Bone marrow (tissue), 2 donors: ENCODE results near the gene HMBS.
"Not testable (repeated sequence)": the region's sequence is repeated elsewhere in the genome, so short reads cannot be mapped to it uniquely, and the experiment has no call there.

Experiments
- DNase-seq, 2 donors: peaks; one replicate each; lab custom pipeline; 2025; lab: John Stamatoyannopoulos, UW

The HMBS gene

GRCh38 chr11:119100994-119101758 is 16.5 kb downstream of the HMBS start:
- DNase-seq, result no peak

DNA sequence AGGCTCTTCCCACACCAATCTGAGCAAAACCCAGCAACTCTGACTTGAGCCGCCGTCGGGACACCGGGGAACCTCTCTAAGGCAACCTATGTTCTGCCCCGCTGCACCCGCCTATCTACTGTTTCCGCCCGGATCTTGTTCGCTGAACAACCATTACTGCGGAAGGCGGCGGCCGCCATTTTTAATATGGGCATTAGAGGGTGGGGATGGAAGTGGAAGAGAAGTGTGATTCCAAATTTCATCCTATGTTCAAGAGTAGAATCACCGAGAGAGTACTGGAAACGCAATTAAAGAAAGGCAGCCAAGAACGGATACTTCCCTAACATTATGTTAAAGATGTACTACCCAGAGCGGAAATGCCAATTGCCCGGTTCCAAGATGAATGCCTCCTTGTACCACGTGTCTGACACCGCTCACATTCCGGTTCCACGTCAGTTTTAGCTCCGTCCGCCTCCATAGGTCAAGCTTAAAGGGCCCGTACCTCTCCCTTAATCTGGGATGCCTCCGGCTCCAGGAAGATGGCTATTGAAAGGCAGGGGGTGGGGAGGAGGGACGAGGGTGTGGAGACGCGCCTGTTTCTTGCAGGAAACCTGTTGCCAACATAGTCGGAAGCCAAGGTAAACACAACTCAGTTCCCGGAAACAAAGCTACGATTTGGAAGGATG is 17.2 kb downstream of the HMBS start, which contains the start of gene DPAGT1:
Gene DPAGT1 (minus strand): TSS at position 95 of the 665 bp plus-strand sequence. CDS start 198 bp downstream, outside the sequence.
- DNase-seq, result peak; percentile 63 to 96

DNA sequence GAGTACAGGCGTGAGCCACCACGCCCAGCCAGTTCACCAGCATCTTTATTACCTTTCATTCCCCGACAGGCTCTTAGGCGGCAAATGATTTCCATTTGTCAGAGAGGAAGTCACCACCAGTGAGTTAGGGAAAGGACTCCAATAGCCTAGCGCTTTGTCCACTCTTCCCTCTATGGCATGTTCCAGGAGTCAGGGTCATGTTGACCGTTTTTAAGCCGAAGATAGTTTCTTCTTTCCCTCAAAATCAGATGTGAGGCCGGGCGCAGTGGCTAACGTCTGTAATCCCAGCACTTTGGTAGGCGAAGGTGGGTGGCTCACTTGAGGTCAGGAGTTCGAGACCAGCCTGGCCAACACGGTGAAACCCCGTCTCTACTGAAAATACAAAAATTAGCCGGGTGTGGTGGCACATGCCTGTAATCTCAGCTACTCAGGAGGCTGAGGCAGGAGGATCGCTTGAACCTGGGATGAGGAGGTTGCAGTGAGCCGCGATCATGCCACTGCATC is 18.5 kb downstream of the HMBS start:
- DNase-seq, result not testable (repeated sequence)

GRCh38 chr11:119103793-119104192 is 19.1 kb downstream of the HMBS start:
- no peak for DNase-seq

DNA sequence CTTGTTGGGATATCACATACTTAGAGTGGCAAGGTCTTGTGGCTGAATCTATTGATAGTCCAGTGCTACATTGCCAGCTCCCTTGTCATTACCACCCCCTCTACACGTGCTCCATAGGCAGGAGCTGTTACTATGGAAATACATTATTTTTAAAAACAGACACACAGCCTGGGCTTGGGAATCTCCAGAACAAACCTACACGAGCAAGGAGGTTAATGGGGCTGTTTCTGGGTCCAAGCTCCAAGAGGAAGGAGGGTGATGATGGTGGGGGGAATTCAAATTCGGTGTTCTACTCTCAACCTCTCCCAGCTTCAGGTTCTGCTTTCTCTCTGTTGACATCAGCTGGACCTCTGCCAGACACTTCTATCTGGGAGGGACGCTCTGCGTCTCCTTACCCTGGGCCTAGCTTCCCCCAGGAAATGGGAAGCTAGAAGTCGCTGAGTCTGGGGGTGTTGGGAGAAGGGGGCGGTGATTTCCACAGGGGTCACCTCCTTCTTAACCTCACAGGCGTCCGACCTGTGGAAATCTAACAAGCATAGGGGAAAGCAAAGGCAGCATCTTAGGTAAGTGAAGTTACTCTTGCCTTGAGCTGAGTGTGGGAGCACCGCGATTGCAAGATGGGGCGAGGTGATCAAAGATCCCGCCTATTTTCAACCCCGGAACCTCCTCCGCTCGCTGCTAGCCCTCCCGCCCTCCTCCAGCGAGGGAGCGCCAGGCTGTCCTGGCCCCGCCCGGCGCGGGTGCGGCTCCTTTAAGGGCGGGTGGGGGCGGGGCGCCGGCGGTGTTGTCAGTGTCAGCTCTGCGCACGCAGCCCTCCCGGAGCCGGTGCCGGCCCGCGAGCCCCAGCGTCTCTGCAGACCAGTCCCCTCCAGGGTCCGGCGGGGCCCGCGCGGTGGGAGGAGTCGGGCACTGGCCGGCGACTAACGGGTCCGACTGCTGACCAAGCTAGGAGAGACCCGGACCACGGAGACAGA is 22.2 kb downstream of the HMBS start, which contains the start of gene C2CD2L:
Gene C2CD2L (plus strand): TSS at position 781 of the 974 bp plus-strand sequence. CDS start 398 bp downstream, outside the sequence.
- DNase-seq, result peak; percentile 58 to 77

- DNase-seq, result no peak
These were observed 23.0 kb downstream of the HMBS start for GRCh38 chr11:119107538-119108145.

GRCh38 chr11:119108146-119108856 is 23.6 kb downstream of the HMBS start:
- no peak for DNase-seq

GRCh38 chr11:119108857-119109221 is 24.2 kb downstream of the HMBS start:
- DNase-seq, result no peak

- DNase-seq, result no peak
These were observed 25.2 kb downstream of the HMBS start for GRCh38 chr11:119109843-119110242.

- no peak for DNase-seq
These were observed 25.8 kb downstream of the HMBS start for GRCh38 chr11:119110439-119110838.

- no peak for DNase-seq
These were observed 26.8 kb downstream of the HMBS start for GRCh38 chr11:119111361-119111925.

- DNase-seq, result no peak
These were observed 27.8 kb downstream of the HMBS start for GRCh38 chr11:119112314-119113020.

GRCh38 chr11:119113716-119114115 is 29.0 kb downstream of the HMBS start:
- DNase-seq, result no peak

DNA sequence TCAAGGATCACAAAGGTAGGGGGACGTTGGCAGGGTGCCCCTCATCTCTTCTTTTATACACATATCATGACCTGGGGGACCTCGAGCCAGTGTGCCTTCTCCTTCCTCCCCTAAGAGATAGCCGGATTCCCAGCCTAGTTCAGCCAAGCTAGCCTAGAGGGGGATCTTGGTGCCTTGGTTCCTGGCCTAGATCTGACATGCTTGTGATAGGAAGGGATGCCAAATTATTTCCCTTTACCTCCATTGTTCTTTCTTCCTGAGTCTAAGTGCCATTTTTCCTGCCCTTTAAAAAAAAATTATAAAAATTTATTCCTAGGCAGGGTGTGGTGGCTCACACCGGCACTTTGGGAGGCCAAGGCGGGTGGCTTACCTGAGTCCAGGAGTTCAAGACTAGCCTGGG is 29.7 kb downstream of the HMBS start:
- DNase-seq, result no peak

- peak in 1 of 2 donors; percentile 39 for DNase-seq
These were observed 31.0 kb downstream of the HMBS start for GRCh38 chr11:119115484-119116234.

GRCh38 chr11:119116235-119116594 is 31.5 kb downstream of the HMBS start:
- no peak for DNase-seq

DNA sequence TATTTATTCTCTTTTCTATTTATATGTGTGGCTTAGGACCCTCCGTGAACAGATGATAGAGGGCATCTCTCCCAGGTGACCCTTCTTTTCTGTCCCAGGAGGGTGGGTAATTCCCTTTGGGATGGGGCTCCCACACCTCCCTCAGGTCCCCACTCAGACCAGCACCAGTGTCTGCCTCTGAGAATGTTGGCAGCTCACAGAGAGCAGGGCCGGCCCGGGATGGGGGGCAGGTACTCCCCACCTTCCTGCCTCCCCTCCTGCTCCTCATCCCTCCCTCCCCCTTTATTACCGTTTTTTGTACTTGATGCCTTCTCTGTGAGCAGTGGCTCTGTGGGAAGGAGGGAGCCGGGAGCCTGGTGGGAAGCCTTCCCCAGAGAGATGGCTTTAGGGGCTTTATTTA is 31.9 kb downstream of the HMBS start:
- DNase-seq, result no peak

GRCh38 chr11:119117004-119117706 is 32.5 kb downstream of the HMBS start:
- DNase-seq, result no peak

DNA sequence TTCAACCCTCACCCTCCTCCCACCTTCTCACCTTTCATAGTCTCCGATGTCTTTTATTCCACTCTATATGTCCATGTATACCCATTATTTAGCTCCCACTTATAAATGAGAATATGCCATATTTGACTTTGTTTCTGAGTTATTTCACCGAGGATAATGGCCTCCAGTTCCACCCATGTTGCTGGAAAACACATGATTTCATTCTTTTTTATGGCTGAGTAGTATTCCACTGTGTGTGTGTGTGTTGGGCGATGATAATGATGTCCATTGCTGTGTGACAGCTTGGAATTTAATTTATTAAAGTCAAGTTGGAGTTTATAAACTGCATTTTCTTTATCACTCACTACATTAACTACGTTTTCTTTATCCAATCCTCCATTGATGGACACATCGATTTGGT is 33.5 kb downstream of the HMBS start:
- DNase-seq, result no peak
